ENCODE results near the gene IP6K1.

Gene IP6K1

DNA sequence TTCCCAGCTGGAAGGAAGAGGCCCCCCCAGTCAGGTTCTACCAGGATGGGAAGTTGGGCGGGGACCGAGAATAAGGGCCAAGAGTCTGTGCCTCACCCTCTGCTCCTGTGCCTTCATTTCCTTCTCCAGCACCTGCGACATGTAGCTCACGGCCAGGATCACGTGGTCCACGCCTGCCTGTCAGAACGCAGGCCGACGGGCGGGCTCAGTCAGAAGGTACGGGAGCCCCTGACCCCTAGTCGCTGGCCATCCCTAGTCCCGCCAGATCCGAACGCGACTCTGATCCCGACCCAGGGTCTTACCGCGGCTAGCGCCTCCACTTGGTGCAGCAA is 63.1 kb downstream of the IP6K1 start:
- DNase-seq, result peak; percentile 21

DNA sequence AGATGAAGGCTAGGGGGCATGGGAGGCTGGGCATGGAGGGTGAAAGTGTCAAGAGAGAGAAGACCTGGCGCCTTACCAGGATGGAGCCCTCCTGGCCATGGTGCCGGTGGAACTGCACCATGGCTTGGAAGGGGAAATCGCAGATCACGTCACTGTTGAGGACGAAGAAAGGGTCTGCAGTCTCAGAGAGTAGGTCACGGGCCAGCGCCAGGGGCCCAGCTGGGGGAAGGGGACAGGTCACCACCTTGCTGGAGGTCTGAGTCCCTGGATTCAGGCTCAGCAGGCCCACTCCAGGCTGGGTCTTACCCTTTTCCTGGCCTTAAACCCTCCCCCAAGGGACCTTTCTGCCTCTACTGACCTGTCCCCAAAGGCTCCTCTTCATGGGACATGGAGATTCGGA is 63.4 kb downstream of the IP6K1 start:
- DNase-seq, result no peak

DNA sequence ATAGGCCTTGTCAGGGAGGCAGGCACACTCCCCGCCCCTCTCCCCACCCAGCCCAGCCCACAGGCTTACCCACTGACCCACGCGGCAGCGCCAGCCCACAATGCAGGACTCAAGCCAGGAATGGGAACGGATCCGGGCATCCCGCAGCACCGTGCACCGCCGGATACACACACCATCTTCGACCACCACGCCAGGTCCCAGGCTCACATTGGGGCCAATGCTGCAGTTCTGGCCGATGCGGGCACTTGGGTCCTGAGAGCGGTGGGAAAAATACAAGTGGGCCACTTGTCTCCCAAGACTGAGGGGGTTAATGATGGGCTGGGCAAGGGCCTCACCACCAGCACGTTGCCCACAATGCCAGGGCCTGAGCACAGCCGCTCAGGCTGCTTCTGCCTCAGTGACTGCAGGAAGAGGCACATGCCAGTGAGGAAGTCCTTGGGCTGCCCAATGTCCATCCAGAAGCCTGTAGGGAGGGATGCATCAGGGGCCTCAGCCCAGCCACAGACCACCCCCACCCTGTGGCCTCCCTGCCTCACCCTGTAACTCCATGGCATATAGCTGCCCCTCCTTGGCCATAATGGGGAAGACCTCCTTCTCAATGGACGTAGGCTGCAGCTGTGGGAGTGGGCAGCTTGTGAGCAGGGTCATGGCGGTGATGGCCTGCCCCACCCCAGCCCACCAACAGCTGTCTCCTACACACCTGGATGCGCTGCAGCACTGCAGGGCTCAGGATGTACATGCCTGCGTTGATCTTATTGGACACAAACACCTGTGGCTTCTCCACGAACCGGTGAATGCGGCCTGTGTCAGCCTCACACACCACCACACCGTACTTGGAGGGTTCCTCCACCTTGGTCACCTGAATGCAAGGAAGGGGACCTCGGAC is 64.2 kb downstream of the IP6K1 start:
- DNase-seq, result no peak

DNA sequence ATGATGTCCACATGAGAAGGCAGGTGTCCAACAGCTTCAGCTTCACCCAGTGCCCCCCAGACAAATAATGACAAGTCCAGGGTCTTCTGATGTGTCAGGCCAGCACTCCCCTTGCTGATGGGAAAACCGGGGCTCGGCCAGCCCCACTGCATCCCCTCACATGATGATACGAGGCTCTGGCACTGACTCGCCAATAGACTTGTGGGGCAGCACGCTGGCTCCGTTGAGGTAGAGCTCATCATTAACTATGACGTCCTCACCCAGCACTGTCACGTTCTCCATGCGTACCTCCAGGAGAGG is 64.8 kb downstream of the IP6K1 start:
- DNase-seq, result no peak

DNA sequence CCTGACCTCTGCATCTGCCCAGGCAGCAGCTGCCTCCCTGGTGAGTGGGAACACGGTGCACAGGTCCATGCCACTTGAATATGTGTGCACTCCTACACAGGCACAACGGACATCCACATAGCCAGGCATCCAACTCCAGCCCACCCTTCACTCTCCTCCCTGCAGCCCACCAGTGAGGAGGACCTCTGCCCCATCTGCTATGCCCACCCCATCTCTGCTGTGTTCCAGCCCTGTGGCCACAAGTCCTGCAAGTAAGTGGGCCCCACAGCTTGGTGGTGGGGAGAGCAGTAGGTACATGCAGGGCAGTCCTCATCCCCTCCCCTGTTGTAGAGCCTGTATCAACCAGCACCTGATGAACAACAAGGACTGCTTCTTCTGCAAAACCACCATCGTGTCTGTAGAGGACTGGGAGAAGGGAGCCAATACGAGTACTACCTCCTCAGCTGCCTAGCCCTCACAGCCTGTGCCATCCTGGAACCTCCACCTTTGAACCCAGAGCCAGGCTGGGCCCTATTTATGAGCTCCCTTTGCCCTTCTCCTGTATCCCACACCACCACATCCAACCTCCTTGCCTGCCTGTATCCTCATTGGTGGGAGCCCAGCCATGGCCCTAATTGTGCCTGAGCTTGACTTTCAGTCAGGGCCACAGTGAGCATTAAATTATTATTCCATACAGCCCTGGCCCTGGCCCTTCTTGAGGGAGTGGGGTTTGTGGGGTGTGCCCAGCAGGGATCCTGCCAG is 65.3 kb downstream of the IP6K1 start:
- DNase-seq, result no peak

DNA sequence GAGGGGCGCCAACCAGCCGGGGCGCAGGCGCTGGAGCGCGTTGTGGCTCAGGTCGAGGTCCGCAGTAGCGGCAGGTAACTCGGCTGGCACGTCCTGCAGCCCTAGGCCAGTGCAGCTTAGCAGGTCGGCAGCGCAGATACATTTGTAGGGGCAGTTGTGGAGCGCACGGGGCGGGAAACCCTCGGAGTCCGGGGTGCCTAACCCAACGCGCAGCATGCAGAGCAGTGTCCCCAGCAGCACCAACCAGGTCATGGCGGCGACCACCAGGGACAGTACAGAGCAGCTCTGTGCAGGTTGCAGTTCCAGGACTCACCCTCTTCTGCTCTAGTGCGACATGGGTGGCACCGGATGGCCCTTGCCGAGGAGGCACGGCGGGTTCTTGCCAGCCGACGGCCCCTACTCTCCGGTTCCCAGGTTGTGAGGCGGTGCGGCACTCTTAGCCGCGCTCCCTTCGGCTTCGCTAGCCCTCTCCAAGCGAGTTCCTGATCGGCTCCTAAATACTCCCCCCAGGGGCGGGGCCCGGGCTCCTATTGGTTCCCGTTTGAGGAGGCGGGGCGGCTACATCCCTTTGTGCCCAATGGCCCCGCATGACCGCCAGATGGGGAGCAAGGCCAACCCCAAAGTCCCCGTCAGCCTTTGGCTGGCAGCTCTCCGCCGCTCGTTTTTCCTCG is 67.0 kb downstream of the IP6K1 start, which contains the start of gene AMIGO3:
Gene AMIGO3, minus strand, starts transcription at position 471 of the 671 bp plus-strand sequence. Its CDS starts 219 bp downstream, at position 252.
- peak; percentile 78 for DNase-seq

DNA sequence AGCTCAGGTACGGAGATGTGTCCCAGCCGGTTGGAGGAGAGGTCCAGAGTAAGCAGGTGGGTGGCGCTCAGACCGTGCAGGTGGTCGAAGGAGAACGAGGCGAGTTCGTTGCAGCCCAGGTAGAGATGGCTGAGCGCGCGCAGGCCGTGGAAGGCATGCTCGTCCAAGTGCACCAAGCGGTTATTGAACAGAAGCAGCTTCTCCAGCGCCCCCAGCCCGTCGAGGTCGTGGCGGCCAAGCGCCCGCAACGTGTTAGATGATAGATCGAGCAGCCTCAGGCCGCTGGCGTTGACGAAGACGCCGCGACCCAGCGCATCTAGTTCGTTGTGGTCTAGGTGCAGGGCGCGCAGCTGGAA is 67.5 kb downstream of the IP6K1 start:
- DNase-seq, result no peak

DNA sequence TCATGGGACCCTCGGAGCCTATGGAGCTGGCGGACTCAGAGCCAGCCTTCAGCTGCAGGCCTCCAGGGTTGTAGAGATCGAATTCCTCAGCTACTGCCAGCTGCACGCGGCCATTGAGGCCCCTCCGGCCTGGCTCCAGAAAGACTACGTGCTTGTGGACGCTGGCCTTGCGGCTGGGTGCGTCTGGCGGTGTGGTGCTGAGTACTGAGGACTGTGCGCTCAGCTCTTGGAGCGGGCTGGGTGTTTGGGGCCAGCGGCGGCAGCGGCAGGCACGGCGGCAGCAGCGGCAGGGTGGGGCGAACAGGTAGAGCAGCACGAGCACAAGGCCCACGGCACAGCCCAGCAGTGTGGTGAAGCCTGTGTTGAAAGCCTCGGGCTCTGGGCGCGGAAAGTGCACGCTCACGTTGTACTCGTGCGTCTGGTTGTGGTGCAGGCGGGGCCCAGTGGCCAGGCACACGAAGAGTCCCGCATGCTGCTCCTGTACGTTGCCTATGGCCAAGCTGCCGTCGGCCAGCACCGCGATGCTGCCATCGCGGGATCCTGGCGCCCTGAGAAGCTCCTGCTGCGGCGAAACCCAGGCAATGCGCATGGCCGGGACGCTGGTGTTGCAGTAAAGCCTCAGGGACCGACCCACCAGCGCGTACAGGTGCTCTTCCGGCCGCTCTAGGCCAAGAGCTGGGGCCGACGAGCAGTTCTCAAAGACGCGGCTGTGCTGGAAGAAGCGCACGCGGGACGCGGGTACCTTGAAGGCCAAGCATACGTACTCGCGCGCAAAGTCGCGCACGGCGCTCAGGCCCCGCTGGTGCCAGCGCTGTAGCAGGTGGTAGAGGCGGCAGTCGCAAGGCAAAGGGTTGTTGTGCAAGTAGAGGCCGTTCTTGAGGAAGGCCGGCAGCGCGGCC is 68.1 kb downstream of the IP6K1 start:
- DNase-seq, result no peak

DNA sequence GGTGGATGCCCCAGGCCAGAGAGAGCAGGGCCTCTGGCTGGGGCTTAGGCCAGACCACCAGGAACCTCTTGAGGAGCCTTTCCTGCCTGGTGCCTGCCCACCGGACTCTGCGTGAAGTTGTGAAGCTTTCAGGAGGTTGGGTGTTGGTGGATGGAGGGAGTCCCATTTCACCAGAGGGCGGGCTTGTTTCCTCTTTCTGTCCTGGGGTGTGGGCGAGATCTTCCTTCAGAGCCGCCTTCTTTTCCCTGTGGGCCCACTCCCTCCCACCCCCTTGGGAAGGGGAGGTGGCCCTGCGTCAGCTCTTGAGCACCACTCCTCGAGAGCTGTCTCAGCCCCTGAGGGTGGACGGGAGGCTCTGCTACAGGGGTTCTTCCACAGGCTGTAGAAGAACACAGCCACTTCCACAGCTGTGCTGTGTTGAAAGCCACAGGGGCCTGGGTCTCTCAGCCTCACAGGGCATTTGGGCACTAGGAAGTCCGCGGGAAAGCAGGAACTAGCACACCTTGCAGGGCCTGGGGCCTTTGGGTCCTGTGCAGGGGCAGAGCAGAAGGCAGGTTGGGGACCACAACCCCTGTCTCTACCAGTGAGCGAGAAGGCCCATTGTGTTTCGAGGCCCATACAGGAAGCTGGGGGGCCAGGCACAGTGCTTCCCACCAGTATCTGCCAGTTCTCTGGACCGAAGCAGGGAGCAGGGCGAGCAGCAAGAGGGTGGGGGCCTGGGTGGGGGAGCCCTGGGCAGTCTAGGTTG is 69.0 kb downstream of the IP6K1 start:
- no peak for DNase-seq

DNA sequence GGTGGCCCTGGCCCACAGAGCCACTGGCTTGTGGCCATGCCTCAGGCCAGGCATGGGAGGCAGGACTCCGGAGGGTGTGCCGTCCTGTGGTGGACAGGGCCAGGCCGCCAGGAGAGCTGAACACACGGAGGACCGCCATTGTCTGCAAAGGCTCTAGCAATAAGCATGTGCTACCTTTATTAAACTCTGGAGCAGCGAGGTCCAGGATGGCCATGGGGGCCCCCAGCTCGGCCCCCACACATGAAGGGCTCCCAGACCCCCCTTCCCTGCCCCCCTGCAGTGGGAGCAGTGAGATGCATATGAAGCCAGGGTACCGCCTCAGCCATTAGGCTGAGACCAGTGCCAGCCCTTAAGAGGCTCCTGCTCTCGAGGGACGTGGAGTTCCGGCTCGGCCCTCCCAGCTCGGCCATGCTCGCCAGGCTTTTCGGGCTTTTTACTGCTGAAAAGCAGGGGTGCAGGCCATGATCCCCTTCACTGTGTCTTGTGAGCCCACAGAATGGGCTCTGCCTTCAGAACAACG is 69.6 kb downstream of the IP6K1 start:
- no peak for DNase-seq

DNA sequence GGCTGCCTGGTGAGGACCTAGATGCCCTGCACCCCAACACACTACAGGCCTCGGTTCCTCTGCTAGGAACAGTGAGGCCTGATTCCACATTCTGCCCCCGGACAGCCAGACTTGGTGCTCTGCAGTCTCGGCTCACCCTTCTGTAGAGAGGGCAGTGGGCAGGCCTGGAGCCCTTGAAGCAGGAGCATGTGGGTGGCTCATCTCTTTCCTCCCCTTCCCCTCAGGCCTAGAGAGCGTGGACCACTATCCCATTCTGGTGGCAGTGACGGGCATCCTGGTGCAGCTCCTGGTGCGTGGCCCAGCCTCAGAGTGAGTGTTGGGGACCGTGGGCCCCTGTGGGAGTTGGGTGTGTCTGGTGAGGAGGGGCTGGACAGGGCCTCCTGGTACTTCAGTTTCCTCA is 70.2 kb downstream of the IP6K1 start:
- DNase-seq, result no peak

DNA sequence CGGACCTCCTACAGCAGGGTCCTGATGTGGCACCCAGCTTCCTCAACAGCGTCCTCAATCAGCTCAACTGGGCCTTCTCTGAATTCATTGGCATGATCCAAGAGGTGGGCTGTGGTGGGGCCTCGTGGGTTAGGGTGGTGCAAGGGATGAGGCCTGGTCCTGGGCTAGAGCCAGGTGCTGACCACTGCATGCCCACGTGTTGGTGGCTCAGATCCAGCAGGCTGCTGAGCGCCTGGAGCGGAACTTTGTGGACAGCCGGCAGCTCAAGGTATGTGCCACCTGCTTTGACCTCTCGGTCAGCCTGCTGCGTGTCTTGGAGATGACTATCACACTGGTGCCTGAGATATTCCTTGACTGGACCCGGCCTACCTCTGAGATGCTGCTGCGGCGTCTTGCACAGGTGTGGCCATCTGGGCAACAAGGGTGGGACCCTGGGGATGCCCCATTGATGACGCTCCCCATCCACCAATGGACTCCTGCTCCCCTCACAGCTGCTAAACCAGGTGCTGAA is 70.7 kb downstream of the IP6K1 start:
- DNase-seq, result no peak

DNA sequence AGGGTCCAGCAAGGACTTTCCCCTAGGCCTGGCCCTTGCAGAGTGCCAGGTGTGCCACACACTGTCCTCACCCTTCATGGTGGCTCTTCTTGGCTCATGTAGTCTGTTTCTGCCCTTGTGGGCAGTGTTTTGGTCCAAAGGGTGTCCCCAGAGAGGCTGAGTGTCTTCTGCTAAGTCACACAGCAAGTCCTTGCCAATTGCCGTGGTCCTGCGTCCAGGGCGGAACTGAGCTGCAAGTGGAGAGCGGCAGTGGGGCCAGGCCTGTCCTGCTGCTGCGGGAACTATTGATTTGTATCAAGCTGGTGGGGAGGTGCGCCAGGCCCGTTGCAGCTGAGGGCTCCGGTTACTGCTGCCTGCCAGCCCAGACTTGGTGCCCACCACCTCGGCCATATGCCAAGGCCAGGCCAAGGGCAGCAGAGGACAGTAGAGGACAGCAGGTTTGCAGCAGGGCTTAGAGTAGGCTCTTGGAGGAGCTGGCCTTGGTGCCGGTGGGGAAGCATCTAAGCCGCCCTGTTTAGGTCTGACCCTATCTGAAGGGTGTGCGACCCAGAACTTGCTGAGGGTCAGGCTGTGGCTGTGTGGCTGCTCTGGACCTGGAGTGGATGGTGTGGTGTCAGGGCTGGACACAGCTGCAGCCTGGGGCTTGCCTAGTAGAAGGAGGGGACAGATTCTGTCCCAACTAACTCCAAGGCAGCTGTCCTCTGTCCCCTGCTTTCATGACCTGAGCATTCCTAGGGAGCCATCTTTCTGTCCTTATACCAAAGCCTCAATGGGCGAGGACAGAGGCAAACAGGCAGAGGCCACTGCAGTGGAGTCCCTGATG is 71.4 kb downstream of the IP6K1 start:
- no peak for DNase-seq

DNA sequence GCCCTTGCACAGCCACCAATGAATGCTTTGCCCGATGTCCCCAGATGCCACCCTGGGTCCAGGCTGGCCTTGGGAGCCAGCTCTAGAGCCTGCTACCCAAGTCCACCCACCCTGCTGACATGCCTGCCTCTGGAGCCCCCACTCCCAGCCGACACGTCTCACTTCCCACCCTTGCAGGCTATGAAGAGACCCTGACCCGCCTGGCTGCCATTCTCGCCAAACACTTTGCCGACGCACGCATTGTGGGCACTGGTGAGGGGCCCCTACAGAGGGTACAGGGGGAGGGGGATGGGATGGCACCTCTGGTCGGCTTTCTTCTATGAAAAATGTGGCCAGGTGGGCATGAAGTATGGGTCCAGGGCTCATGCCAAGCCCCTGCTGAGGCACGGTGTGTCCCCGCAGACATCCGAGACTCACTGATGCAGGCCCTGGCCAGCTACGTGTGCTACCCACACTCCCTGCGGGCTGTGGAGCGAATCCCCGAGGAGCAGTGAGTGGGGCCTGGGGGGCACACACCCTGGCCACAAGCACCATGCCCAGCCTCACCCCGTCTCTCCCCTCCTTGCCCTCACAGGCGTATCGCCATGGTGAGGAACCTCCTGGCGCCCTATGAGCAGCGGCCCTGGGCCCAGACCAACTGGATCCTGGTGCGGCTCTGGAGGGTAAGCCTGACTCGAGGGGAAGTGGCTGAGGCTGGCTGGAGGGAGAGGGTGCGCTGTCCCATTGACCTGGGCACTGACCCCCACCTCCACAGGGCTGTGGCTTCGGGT is 72.8 kb downstream of the IP6K1 start:
- DNase-seq, result no peak

DNA sequence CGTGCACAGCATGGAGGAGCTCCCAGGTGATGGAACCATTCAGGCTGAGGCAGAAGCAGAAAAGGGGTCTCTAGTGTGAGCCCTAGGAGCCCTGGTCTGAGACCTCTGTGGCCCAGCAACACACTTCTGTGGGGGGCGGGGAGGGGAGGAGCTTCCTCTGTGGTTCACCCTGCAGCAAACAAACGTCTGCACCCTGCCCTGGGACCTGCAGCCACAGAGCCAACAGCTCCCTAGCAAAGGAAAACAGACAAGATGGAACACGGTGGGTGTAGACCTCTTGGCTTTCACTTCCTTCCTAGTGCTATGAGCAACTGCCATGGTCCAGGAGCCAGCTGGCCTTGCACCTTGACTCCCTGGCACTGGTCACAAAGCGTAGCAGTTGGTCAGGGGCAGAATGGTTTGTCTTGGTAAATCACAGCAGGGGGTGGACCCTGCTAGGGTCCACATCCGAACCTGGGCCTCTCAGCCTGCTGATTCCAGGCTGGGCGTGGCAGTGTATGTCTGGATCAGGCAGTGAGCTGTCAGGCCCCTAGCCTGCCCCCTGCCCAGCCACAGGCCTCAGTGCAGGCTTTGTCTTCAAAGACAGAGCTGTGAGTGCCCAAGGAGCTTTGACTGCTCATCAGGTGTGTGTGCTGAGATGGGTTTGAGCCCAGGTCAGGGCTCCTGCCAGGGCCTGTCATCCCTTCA is 73.6 kb downstream of the IP6K1 start:
- no peak for DNase-seq

DNA sequence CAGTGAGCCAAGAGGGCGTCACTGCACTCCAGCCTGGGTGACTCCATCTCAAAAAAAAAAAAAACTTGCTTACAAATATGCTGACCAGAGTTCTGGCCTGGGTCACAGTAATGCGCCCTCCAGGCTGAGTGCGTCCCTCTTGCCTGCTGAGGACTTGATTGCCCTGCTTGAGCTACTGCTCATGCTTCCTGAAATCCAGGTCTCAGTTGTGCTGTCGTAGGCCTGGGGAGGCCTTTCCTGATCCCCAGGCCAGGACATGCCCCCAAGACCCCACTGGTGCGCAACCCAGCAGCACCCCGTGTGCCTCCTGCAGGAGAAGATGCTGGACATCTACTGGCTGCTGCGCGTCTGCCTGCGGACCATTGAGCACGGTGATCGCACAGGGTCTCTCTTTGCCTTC is 74.2 kb downstream of the IP6K1 start:
- no peak for DNase-seq

DNA sequence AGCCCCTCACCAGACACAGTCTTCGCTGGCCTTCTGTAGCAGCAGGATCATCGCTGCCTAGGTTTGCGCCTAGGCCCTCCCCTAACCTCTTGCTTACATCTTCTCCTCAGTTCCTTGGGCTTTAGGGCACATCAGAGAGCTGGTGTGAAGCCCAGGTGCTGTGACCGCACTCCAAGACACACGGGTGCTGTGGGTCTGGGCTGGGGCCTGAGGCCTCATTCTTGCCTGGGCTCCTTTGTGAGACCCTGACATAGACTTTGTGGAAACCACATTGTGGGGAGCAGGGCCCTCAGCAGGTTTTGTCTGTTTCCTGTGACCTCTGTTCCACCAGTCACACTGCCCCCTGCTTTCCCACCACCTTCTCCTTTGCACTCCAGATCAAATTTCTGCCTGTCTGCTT is 74.9 kb downstream of the IP6K1 start:
- no peak for DNase-seq

DNA sequence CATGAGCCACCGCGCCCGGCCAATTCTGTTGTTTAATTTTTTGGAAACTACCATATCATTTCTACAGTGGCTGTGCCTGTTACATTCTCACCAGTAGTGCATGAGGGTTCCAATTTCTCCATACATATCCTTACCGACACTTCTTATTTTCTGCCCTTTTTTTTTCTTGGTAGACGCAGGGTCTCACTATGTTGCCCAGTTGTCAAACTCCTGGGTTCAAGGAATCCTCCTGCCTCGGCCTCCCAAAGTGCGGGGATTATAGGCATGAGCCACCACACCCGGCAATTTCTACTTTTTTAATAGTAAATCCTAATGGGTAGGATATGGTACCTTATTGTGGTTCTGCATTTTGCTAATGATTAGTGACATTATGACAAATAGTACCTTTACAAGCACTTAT is 76.5 kb downstream of the IP6K1 start:
- no peak for DNase-seq

DNA sequence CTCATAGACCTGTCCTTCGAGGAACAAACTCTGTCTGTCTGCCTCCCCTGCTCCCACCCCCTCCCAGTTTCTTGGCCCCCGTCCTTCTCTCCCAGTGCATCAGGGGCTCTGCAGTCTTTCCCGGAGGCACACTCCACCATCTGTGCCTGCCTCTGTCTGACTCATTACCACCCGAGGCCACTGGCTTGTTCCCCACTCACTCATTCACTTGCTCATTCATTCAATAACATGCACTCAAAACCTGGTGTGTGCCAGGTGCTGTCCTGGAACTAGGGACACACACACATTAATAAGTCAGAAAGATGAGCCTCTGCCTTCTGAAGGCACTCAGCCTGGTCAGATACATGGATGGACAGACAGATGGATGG is 79.2 kb downstream of the IP6K1 start:
- no peak for DNase-seq

All from activated gamma-delta T cell (primary cell).